K562 (cell line): ENCODE data around the gene SMCO1. TPM values are rescaled to one million over a fixed set of nuclear protein-coding genes. Genes with fewer than 3 reads are reported as not detected.
A peak's percentile ranks its signal among the peaks of the same experiment; 100 is the strongest.
"Not testable (repeated sequence)": the region's sequence is repeated elsewhere in the genome, so short reads cannot be mapped to it uniquely, and the experiment has no call there.

Experiments
- ATAC-seq: fragments of 200-7000 bp; cut with Tn5 transposase; 3 replicates; pipeline ENCODE4 v1.9.1; 2020; ENCODE audit warnings: moderate library complexity
- BruUV-seq: library from RNA; stranded (reverse); fragments of 400-500 nt; replicated peaks from 2 replicates; lab custom pipeline; 2021; lab: Mats Ljungman, UMichigan
- CTCF ChIA-PET: fragments of 300-600 bp; formaldehyde crosslinking; extraction: SDS; loops from one replicate; lab custom pipeline; 2021; ENCODE audit warnings: low intra/inter-chr PET ratio; lab: Yijun Ruan, JAX
- POLR2A ChIA-PET: fragments of 300-600, 350-650 bp; sonication (Branson Sonifier 250); formaldehyde crosslinking; extraction: SDS; loops from one replicate; lab custom pipeline; 2021; ENCODE audit warnings: antibody characterized with exemption, inconsistent platforms; lab: Yijun Ruan, JAX
- DNase-seq, 4 experiments: peaks; one replicate each; pipeline versions ENCODE4 v3.0.0 to v3.0.0-alpha.2; 2011 to 2018; ENCODE audit warnings: low spot score in 3 of 4, mixed read lengths in 3 of 4; ENCODE audit errors: extremely low read depth in 1 of 4
- FAIRE-seq: peaks from 2 replicates; lab custom pipeline; 2011; peaks lifted over from hg19 to GRCh38; lab: Jason Lieb, UNC
- H2AFZ ChIP-seq: 2 replicates; pipeline ENCODE4 v1.6.0; 2011; ENCODE audit warnings: low read depth, low read length, control low read depth, inconsistent platforms
- H3K27ac ChIP-seq: fragments of 200-600 bp; 3 replicates; pipeline ENCODE4 v1.8.0; 2011; ENCODE audit warnings: low read depth, mild to moderate bottlenecking, control low read depth, inconsistent platforms, low read length, moderate library complexity, mixed read lengths; ENCODE audit errors: extremely low read depth
- H3K27me3 ChIP-seq, 2 experiments: fragments of 300-600 bp in 1 of 2; 2 replicates in 1 of 2; 3 replicates in 1 of 2; pipeline versions ENCODE4 v1.6.0 to v1.8.0; 2011; ENCODE audit warnings: inconsistent platforms in 2 of 2, low read length in 2 of 2, mild to moderate bottlenecking in 1 of 2, mixed read lengths in 1 of 2, moderate library complexity in 1 of 2; ENCODE audit not compliant: control insufficient read depth in 2 of 2, insufficient read depth in 2 of 2
- H3K36me3 ChIP-seq: fragments of 300-600 bp; 3 replicates; pipeline ENCODE4 v1.8.0; 2011; ENCODE audit warnings: mild to moderate bottlenecking, low read length, inconsistent platforms; ENCODE audit not compliant: control insufficient read depth, insufficient read depth
- H3K4me1 ChIP-seq, 2 experiments: fragments of 200-600 bp in 1 of 2; replicated peaks in 1 of 2; 2 replicates in 1 of 2; 3 replicates in 1 of 2; pipeline versions ENCODE4 v1.5.1 to v1.8.0; 2011; ENCODE audit warnings: inconsistent platforms in 2 of 2, low read length in 2 of 2, mild to moderate bottlenecking in 1 of 2, mixed read lengths in 1 of 2, moderate library complexity in 1 of 2; ENCODE audit not compliant: control insufficient read depth in 2 of 2, insufficient read depth in 2 of 2
- H3K4me2 ChIP-seq: 2 replicates; pipeline ENCODE4 v1.6.1; 2011; ENCODE audit warnings: low read length, control low read depth, inconsistent platforms, mixed read lengths; ENCODE audit not compliant: insufficient read depth
- H3K4me3 ChIP-seq: fragments of 200-600 bp; sonication (generic), shearing (Covaris generic); 2 replicates; pipeline ENCODE4 v1.5.1; 2016; ENCODE audit warnings: control low read depth, inconsistent platforms
- H3K79me2 ChIP-seq: fragments of 200-600 bp; 3 replicates; pipeline ENCODE4 v1.8.0; 2011; ENCODE audit warnings: low read length, inconsistent platforms; ENCODE audit not compliant: control insufficient read depth, insufficient read depth
- H3K9ac ChIP-seq, 2 experiments: 2 replicates each; pipeline versions ENCODE4 v1.6.0 to v1.6.1; 2011; ENCODE audit warnings: low read depth in 2 of 2, low read length in 2 of 2, control low read depth in 1 of 2, inconsistent platforms in 1 of 2, mild to moderate bottlenecking in 1 of 2, mixed read lengths in 1 of 2; ENCODE audit not compliant: insufficient read depth in 1 of 2
- H3K9me1 ChIP-seq: one replicate; pipeline ENCODE4 v1.6.0; 2011; ENCODE audit warnings: inconsistent platforms, mild to moderate bottlenecking, low read length, moderate library complexity; ENCODE audit not compliant: control insufficient read depth, insufficient read depth
- H3K9me3 ChIP-seq: replicated peaks from 2 replicates; pipeline ENCODE4 v1.5.1; 2011; ENCODE audit warnings: low read depth, low read length, inconsistent platforms; ENCODE audit not compliant: control insufficient read depth, insufficient read depth
- H4K20me1 ChIP-seq: replicated peaks from 2 replicates; pipeline ENCODE4 v1.6.1; 2011; ENCODE audit warnings: low read length, inconsistent platforms, mixed read lengths; ENCODE audit not compliant: control insufficient read depth, insufficient read depth
- RFX1 ChIP-seq: fragments of 450-650 bp; IDR thresholded peaks from 2 replicates; pipeline ENCODE4 v1.6.1; 2016; ENCODE audit warnings: mild to moderate bottlenecking, moderate library complexity
- WGBS: fragments of 100-300 bp; shearing (Covaris generic); methylation state at CpG from one replicate; pipeline ENCODE4 v1.1.6; 2016; ENCODE audit warnings: low coverage, mixed read lengths; ENCODE audit not compliant: insufficient coverage; ENCODE audit errors: missing lambda C conversion rate; 5-methylcytosine and 5-hydroxymethylcytosine counted together
- in situ Hi-C: fragments of 300-500 bp; cut with MboI; formaldehyde crosslinking; loops from 4 replicates; pipeline ENCODE4 v1.15.0; 2018; ENCODE audit warnings: inconsistent platforms, mixed read lengths
- intact Hi-C: fragments of 100-400 bp; cut with micrococcal nuclease; formaldehyde crosslinking; loops from 2 replicates; pipeline ENCODE4 v1.14.2; 2022
- polyA plus RNA-seq, 8 experiments: library from polyadenylated mRNA; depleted of rRNA in 4 of 8; stranded (reverse) in 5 of 8; unstranded in 3 of 8; fragments of >200 nt; fragmentation: Nextera tagmentation in 2 of 8; fragmentation: Illumina TruSeq in 1 of 8; extraction: Ambion mirVana in 2 of 8; extraction: Trizol in 1 of 8; gene quantifications; 2 replicates each; pipeline versions ENCODE4 v1.2.1 to v1.2.3, GENCODE V29; 2011 to 2014; ENCODE audit warnings: inconsistent platforms in 1 of 8, missing spikeins in 1 of 8
- small RNA-seq: library from RNA; depleted of rRNA; stranded (forward); fragments of <200 nt; gene quantifications from one replicate; pipeline ENCODE3, GENCODE V24; 2014
- total RNA-seq, 7 experiments: library from RNA; depleted of rRNA in 6 of 7; stranded (reverse); fragments of >200 nt in 6 of 7; fragmentation: Illumina TruSeq in 2 of 7; extraction: Trizol in 2 of 7; gene quantifications; 2 replicates each; pipeline versions ENCODE4 v1.2.1 to v1.2.3, GENCODE V29; 2011 to 2021; ENCODE audit warnings: low replicate concordance in 1 of 7

Gene SMCO1
- total and polyA plus RNA-seq, 9 of the 15 experiments (the other 6 are each of a cell fraction or from before 2014, with no cell fraction given), result 0.05 to 0.35 (median 0.12) TPM; not detected in 5

DNA sequence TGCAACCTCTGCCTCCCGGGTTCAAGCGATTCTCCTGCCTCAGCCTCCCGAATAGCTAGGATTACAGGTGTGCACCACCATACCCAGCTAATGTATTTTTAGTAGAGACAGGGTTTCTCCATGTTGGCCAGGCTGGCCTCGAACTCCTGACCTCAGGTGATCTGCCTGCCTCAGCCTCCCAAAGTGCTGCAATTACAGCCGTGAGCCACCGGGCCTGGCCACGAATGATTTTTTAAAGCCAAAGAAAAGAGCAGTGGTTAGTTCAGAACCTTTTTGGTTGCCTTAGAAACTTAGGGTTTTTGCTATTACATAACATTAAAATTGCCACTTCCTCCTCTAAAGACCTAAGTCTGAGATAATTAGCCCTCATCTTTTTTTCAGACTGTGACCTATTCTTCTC, 57.7 kb downstream of the SMCO1 start:
- H3K27ac ChIP-seq, result not testable (repeated sequence)

More for the DNA sequence above, 57.7 kb downstream of the SMCO1 start:
- CTCF ChIA-PET, H3K27me3 ChIP-seq, H2AFZ ChIP-seq, H4K20me1 ChIP-seq, H3K4me1 ChIP-seq, intact Hi-C loops, H3K79me2 ChIP-seq, BruUV-seq, H3K9me3 ChIP-seq, H3K4me3 ChIP-seq, H3K4me2 ChIP-seq, H3K9ac ChIP-seq, H3K9me1 ChIP-seq, FAIRE-seq, DNase-seq, H3K36me3 ChIP-seq, ATAC-seq: not testable (repeated sequence)
- TF ChIP-seq RFX1, result peak; percentile 8; the same call in 1 of the 2 replicates
- 63% methylated on average over 7 of the region's 7 CpGs for WGBS
- in situ Hi-C loops, result loop anchor here (5.0 kb wide), 1 partner anchor 210 kb away; no protein-coding TSS in a partner anchor
- POLR2A ChIA-PET, result interaction anchor here (0.6 kb wide), 1 partner anchor 97 kb away, joined by 3 read pairs; no protein-coding TSS in a partner anchor

Small RNA genes within 50 kb of the gene (small RNA-seq; reads per million reads assigned to genes)
- gene RPS29P3, result 0.37 reads per million, percentile 6 among the genes with 10 or more reads in this experiment

Other genes starting within 250 kb of the SMCO1 start
Only the 7 nearest of the 11 such genes appear.
- gene TM4SF19, start 177.0 kb downstream of the SMCO1 start, total RNA-seq (2014; rRNA removed), result 8.0 and 10.6 TPM in 2 replicates
- gene TM4SF19, start 177.0 kb downstream of the SMCO1 start, total RNA-seq (2014; rRNA removed; fragmentation: Illumina TruSeq; extraction: Trizol), result 12.5 and 13.6 TPM in 2 replicates
- 15.0 and 15.4 TPM in 2 replicates for gene TM4SF19, start 177.0 kb downstream of the SMCO1 start, total RNA-seq (2015; rRNA removed; fragmentation: Illumina TruSeq; extraction: Trizol)
- gene TM4SF19, start 177.0 kb downstream of the SMCO1 start, total RNA-seq (2021), result 18.4 and 19.0 TPM in 2 replicates
- 27.1 and 29.3 TPM in 2 replicates for gene TM4SF19, start 177.0 kb downstream of the SMCO1 start, polyA plus RNA-seq (2011; rRNA removed)
- 12.7 and 14.9 TPM in 2 replicates for gene TM4SF19, start 177.0 kb downstream of the SMCO1 start, polyA plus RNA-seq (2014; fragmentation: Illumina TruSeq; extraction: Trizol)
- 10 to 100 TPM; 25.3 to 26.7 TPM for gene TM4SF19, start 177.0 kb downstream of the SMCO1 start, polyA plus RNA-seq (2014; fragmentation: Nextera tagmentation; extraction: Ambion mirVana)
- 13.8 and 19.0 TPM in 2 replicates for gene TM4SF19, start 177.0 kb downstream of the SMCO1 start, polyA plus RNA-seq (2014; rRNA removed)
- 10.0 and 10.4 TPM in 2 replicates for gene UBXN7, start 82.9 kb downstream of the SMCO1 start, total RNA-seq (2014; rRNA removed)
- 18.0 and 23.8 TPM in 2 replicates for gene UBXN7, start 82.9 kb downstream of the SMCO1 start, total RNA-seq (2014; rRNA removed; fragmentation: Illumina TruSeq; extraction: Trizol)
- 11.2 and 12.7 TPM in 2 replicates for gene UBXN7, start 82.9 kb downstream of the SMCO1 start, total RNA-seq (2015; rRNA removed; fragmentation: Illumina TruSeq; extraction: Trizol)
- 44.6 and 46.9 TPM in 2 replicates for gene UBXN7, start 82.9 kb downstream of the SMCO1 start, total RNA-seq (2021)
- 18.9 and 31.3 TPM in 2 replicates for gene UBXN7, start 82.9 kb downstream of the SMCO1 start, polyA plus RNA-seq (2011; rRNA removed)
- gene UBXN7, start 82.9 kb downstream of the SMCO1 start, polyA plus RNA-seq (2014; fragmentation: Illumina TruSeq; extraction: Trizol), result 19.8 and 21.9 TPM in 2 replicates
- 1 to 10 TPM; 3.5 to 3.9 TPM for gene UBXN7, start 82.9 kb downstream of the SMCO1 start, polyA plus RNA-seq (2014; fragmentation: Nextera tagmentation; extraction: Ambion mirVana)
- 13.2 and 13.4 TPM in 2 replicates for gene UBXN7, start 82.9 kb downstream of the SMCO1 start, polyA plus RNA-seq (2014; rRNA removed)
- gene RNF168, start 11.6 kb downstream of the SMCO1 start, total RNA-seq (2014; rRNA removed), result 20.1 and 22.6 TPM in 2 replicates
- gene RNF168, start 11.6 kb downstream of the SMCO1 start, total RNA-seq (2014; rRNA removed; fragmentation: Illumina TruSeq; extraction: Trizol), result 32.1 and 34.4 TPM in 2 replicates
- gene RNF168, start 11.6 kb downstream of the SMCO1 start, total RNA-seq (2015; rRNA removed; fragmentation: Illumina TruSeq; extraction: Trizol), result 29.7 and 29.8 TPM in 2 replicates
- gene RNF168, start 11.6 kb downstream of the SMCO1 start, total RNA-seq (2021), result 29.0 and 31.8 TPM in 2 replicates
- 9.3 and 10.8 TPM in 2 replicates for gene RNF168, start 11.6 kb downstream of the SMCO1 start, polyA plus RNA-seq (2011; rRNA removed)
- 14.6 and 16.6 TPM in 2 replicates for gene RNF168, start 11.6 kb downstream of the SMCO1 start, polyA plus RNA-seq (2014; fragmentation: Illumina TruSeq; extraction: Trizol)
- gene RNF168, start 11.6 kb downstream of the SMCO1 start, polyA plus RNA-seq (2014; fragmentation: Nextera tagmentation; extraction: Ambion mirVana), result 1 to 10 TPM; 6.0 to 8.3 TPM
- gene RNF168, start 11.6 kb downstream of the SMCO1 start, polyA plus RNA-seq (2014; rRNA removed), result 12.3 and 13.9 TPM in 2 replicates
- 10.9 and 13.0 TPM in 2 replicates for gene WDR53, start 53.2 kb upstream of the SMCO1 start, total RNA-seq (2014; rRNA removed)
- 20.9 and 23.9 TPM in 2 replicates for gene WDR53, start 53.2 kb upstream of the SMCO1 start, total RNA-seq (2014; rRNA removed; fragmentation: Illumina TruSeq; extraction: Trizol)
- gene WDR53, start 53.2 kb upstream of the SMCO1 start, total RNA-seq (2015; rRNA removed; fragmentation: Illumina TruSeq; extraction: Trizol), result 19.3 and 19.6 TPM in 2 replicates
- gene WDR53, start 53.2 kb upstream of the SMCO1 start, total RNA-seq (2021), result 14.6 and 15.9 TPM in 2 replicates
- gene WDR53, start 53.2 kb upstream of the SMCO1 start, polyA plus RNA-seq (2011; rRNA removed), result 11.6 and 16.7 TPM in 2 replicates
- gene WDR53, start 53.2 kb upstream of the SMCO1 start, polyA plus RNA-seq (2014; fragmentation: Illumina TruSeq; extraction: Trizol), result 21.9 and 22.2 TPM in 2 replicates
- 10 to 100 TPM; 21.6 to 34.5 TPM for gene WDR53, start 53.2 kb upstream of the SMCO1 start, polyA plus RNA-seq (2014; fragmentation: Nextera tagmentation; extraction: Ambion mirVana)
- 21.4 and 23.8 TPM in 2 replicates for gene WDR53, start 53.2 kb upstream of the SMCO1 start, polyA plus RNA-seq (2014; rRNA removed)
- gene FBXO45, start 53.3 kb upstream of the SMCO1 start, total RNA-seq (2014; rRNA removed), result 25.4 and 28.9 TPM in 2 replicates
- 52.8 and 56.1 TPM in 2 replicates for gene FBXO45, start 53.3 kb upstream of the SMCO1 start, total RNA-seq (2014; rRNA removed; fragmentation: Illumina TruSeq; extraction: Trizol)
- gene FBXO45, start 53.3 kb upstream of the SMCO1 start, total RNA-seq (2015; rRNA removed; fragmentation: Illumina TruSeq; extraction: Trizol), result 41.0 and 44.3 TPM in 2 replicates
- 33.3 and 37.0 TPM in 2 replicates for gene FBXO45, start 53.3 kb upstream of the SMCO1 start, total RNA-seq (2021)
- gene FBXO45, start 53.3 kb upstream of the SMCO1 start, polyA plus RNA-seq (2011; rRNA removed), result 25.7 and 38.6 TPM in 2 replicates
- gene FBXO45, start 53.3 kb upstream of the SMCO1 start, polyA plus RNA-seq (2014; fragmentation: Illumina TruSeq; extraction: Trizol), result 31.9 and 39.7 TPM in 2 replicates
- 10 to 100 TPM; 15.2 to 17.2 TPM for gene FBXO45, start 53.3 kb upstream of the SMCO1 start, polyA plus RNA-seq (2014; fragmentation: Nextera tagmentation; extraction: Ambion mirVana)
- gene FBXO45, start 53.3 kb upstream of the SMCO1 start, polyA plus RNA-seq (2014; rRNA removed), result 26.5 and 28.3 TPM in 2 replicates
- 4.6 and 6.9 TPM in 2 replicates for gene NRROS, start 124.3 kb upstream of the SMCO1 start, total RNA-seq (2014; rRNA removed)
- gene NRROS, start 124.3 kb upstream of the SMCO1 start, total RNA-seq (2014; rRNA removed; fragmentation: Illumina TruSeq; extraction: Trizol), result 1.2 and 2.1 TPM in 2 replicates
- gene NRROS, start 124.3 kb upstream of the SMCO1 start, total RNA-seq (2015; rRNA removed; fragmentation: Illumina TruSeq; extraction: Trizol), result 3.7 and 3.8 TPM in 2 replicates
- 13.0 and 13.8 TPM in 2 replicates for gene NRROS, start 124.3 kb upstream of the SMCO1 start, total RNA-seq (2021)
- gene NRROS, start 124.3 kb upstream of the SMCO1 start, polyA plus RNA-seq (2011; rRNA removed), result 2.2 and 7.1 TPM in 2 replicates
- 5.4 and 8.9 TPM in 2 replicates for gene NRROS, start 124.3 kb upstream of the SMCO1 start, polyA plus RNA-seq (2014; fragmentation: Illumina TruSeq; extraction: Trizol)
- under 1 TPM; 0.34 to 0.35 TPM for gene NRROS, start 124.3 kb upstream of the SMCO1 start, polyA plus RNA-seq (2014; fragmentation: Nextera tagmentation; extraction: Ambion mirVana)
- gene NRROS, start 124.3 kb upstream of the SMCO1 start, polyA plus RNA-seq (2014; rRNA removed), result 4.6 and 6.4 TPM in 2 replicates
- 2.5 and 3.1 TPM in 2 replicates for gene CEP19, start 196.9 kb upstream of the SMCO1 start, total RNA-seq (2014; rRNA removed)
- 4.1 and 4.3 TPM in 2 replicates for gene CEP19, start 196.9 kb upstream of the SMCO1 start, total RNA-seq (2014; rRNA removed; fragmentation: Illumina TruSeq; extraction: Trizol)
- gene CEP19, start 196.9 kb upstream of the SMCO1 start, total RNA-seq (2015; rRNA removed; fragmentation: Illumina TruSeq; extraction: Trizol), result 4.5 TPM in 2 replicates
- gene CEP19, start 196.9 kb upstream of the SMCO1 start, total RNA-seq (2021), result 2.3 and 2.5 TPM in 2 replicates
- 2.7 and 4.2 TPM in 2 replicates for gene CEP19, start 196.9 kb upstream of the SMCO1 start, polyA plus RNA-seq (2011; rRNA removed)
- gene CEP19, start 196.9 kb upstream of the SMCO1 start, polyA plus RNA-seq (2014; fragmentation: Illumina TruSeq; extraction: Trizol), result 3.7 and 3.8 TPM in 2 replicates
- gene CEP19, start 196.9 kb upstream of the SMCO1 start, polyA plus RNA-seq (2014; fragmentation: Nextera tagmentation; extraction: Ambion mirVana), result 1 to 10 TPM; 3.4 to 4.2 TPM
- 3.1 and 3.5 TPM in 2 replicates for gene CEP19, start 196.9 kb upstream of the SMCO1 start, polyA plus RNA-seq (2014; rRNA removed)